Measurements from ENCODE around the gene SRR.
A peak's percentile ranks its signal among the peaks of the same experiment; 100 is the strongest.

The SRR gene

GRCh38 chr17:2369551-2370210 is 65.9 kb downstream of the SRR start:
- H3K4me3 ChIP-seq (replicated peaks; ENCODE audit: low read depth, low read length) = no peak overlapping the region
- peak; percentile 31 for DNase-seq (ENCODE audit: low read depth)
- TF ChIP-seq CTCF (IDR thresholded peaks at IDR 0.05; ENCODE audit: low read length, missing control alignments) = peak; percentile 23

- no peak for DNase-seq (ENCODE audit: low read depth)
- no peak overlapping the region for H3K4me3 ChIP-seq (replicated peaks; ENCODE audit: low read depth, low read length)
- TF ChIP-seq CTCF (IDR thresholded peaks at IDR 0.05; ENCODE audit: low read length, missing control alignments) = no peak
Measured at GRCh38 chr17:2370211-2370589, 66.5 kb downstream of the SRR start.

- TF ChIP-seq CTCF (IDR thresholded peaks at IDR 0.05; ENCODE audit: low read length, missing control alignments) = no peak
- no peak overlapping the region for H3K4me3 ChIP-seq (replicated peaks; ENCODE audit: low read depth, low read length)
- DNase-seq (ENCODE audit: low read depth) = no peak
Measured at GRCh38 chr17:2371183-2372130, 67.7 kb downstream of the SRR start.

- H3K4me3 ChIP-seq (replicated peaks; ENCODE audit: low read depth, low read length) = no peak overlapping the region
- DNase-seq (ENCODE audit: low read depth) = no peak
- TF ChIP-seq CTCF (IDR thresholded peaks at IDR 0.05; ENCODE audit: low read length, missing control alignments) = no peak
Measured at GRCh38 chr17:2372180-2372579, 68.4 kb downstream of the SRR start.

- no peak overlapping the region for H3K4me3 ChIP-seq (replicated peaks; ENCODE audit: low read depth, low read length)
- TF ChIP-seq CTCF (IDR thresholded peaks at IDR 0.05; ENCODE audit: low read length, missing control alignments) = no peak
Measured at GRCh38 chr17:2372681-2373080, 68.9 kb downstream of the SRR start.

GRCh38 chr17:2373179-2373578 is 69.4 kb downstream of the SRR start:
- H3K4me3 ChIP-seq (replicated peaks; ENCODE audit: low read depth, low read length) = no peak overlapping the region
- TF ChIP-seq CTCF (IDR thresholded peaks at IDR 0.05; ENCODE audit: low read length, missing control alignments) = no peak
- DNase-seq (ENCODE audit: low read depth) = no peak

More at GRCh38 chr17:2372681-2373080, 68.9 kb downstream of the SRR start:
- no peak for DNase-seq (ENCODE audit: low read depth)
